ENCODE results near the gene SMOC1. TPM values are rescaled to one million over a fixed set of nuclear protein-coding genes. Genes with fewer than 3 reads are reported as not detected.

SMOC1 gene
- total RNA-seq, 1 donor from 2014 or later: 0.49 TPM

- Mint-ChIP-seq H3K4me1 (ENCODE audit: low read depth, unreplicated experiment) (peaks cover 3% of the 10 kb centered on the region), H3K4me3 (ENCODE audit: unreplicated experiment) (no peak overlapping the region), H3K36me3 (ENCODE audit: unreplicated experiment) (peaks cover 6% of the 10 kb centered on the region), H3K9me3 (ENCODE audit: unreplicated experiment) (no peaks in the 10 kb centered on the region), H3K27me3 (ENCODE audit: unreplicated experiment) (peaks cover 1% of the 10 kb centered on the region), H3K27ac (ENCODE audit: unreplicated experiment) (no peak overlapping the region)
- TF ChIP-seq, protein P1, sequence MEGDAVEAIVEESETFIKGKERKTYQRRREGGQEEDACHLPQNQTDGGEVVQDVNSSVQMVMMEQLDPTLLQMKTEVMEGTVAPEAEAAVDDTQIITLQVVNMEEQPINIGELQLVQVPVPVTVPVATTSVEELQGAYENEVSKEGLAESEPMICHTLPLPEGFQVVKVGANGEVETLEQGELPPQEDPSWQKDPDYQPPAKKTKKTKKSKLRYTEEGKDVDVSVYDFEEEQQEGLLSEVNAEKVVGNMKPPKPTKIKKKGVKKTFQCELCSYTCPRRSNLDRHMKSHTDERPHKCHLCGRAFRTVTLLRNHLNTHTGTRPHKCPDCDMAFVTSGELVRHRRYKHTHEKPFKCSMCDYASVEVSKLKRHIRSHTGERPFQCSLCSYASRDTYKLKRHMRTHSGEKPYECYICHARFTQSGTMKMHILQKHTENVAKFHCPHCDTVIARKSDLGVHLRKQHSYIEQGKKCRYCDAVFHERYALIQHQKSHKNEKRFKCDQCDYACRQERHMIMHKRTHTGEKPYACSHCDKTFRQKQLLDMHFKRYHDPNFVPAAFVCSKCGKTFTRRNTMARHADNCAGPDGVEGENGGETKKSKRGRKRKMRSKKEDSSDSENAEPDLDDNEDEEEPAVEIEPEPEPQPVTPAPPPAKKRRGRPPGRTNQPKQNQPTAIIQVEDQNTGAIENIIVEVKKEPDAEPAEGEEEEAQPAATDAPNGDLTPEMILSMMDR (IDR thresholded peaks at IDR 0.05; ENCODE audit: partially characterized antibody, unreplicated experiment): no peak
- DNase-seq: no peak
Measured at GRCh38 chr14:69945347-69945746, 66.1 kb downstream of the SMOC1 start.

GRCh38 chr14:69945912-69946311 lies 66.7 kb downstream of the SMOC1 start:
- H3K36me3 Mint-ChIP-seq (ENCODE audit: unreplicated experiment): peaks cover 6% of the 10 kb centered on the region
- peaks cover 1% of the 10 kb centered on the region for H3K27me3 Mint-ChIP-seq (ENCODE audit: unreplicated experiment)
- no peak for DNase-seq
- no peaks in the 10 kb centered on the region for H3K9me3 Mint-ChIP-seq (ENCODE audit: unreplicated experiment)
- peaks cover 3% of the 10 kb centered on the region for H3K4me1 Mint-ChIP-seq (ENCODE audit: low read depth, unreplicated experiment)
- TF ChIP-seq, protein P1 (IDR thresholded peaks at IDR 0.05; ENCODE audit: partially characterized antibody, unreplicated experiment): no peak
- no peak overlapping the region for H3K4me3 Mint-ChIP-seq (ENCODE audit: unreplicated experiment)
- no peak overlapping the region for H3K27ac Mint-ChIP-seq (ENCODE audit: unreplicated experiment)

GRCh38 chr14:69948351-69948750 lies 69.1 kb downstream of the SMOC1 start:
- Mint-ChIP-seq H3K9me3 (ENCODE audit: unreplicated experiment) (no peaks in the 10 kb centered on the region), H3K36me3 (ENCODE audit: unreplicated experiment) (peaks cover 6% of the 10 kb centered on the region), H3K4me1 (ENCODE audit: low read depth, unreplicated experiment) (peaks cover under 1% of the 10 kb centered on the region), H3K27me3 (ENCODE audit: unreplicated experiment) (peaks cover 1% of the 10 kb centered on the region), H3K27ac (ENCODE audit: unreplicated experiment) (no peak overlapping the region), H3K4me3 (ENCODE audit: unreplicated experiment) (no peak overlapping the region)
- no peak for DNase-seq
- TF ChIP-seq, protein P1 (IDR thresholded peaks at IDR 0.05; ENCODE audit: partially characterized antibody, unreplicated experiment): no peak

DNA sequence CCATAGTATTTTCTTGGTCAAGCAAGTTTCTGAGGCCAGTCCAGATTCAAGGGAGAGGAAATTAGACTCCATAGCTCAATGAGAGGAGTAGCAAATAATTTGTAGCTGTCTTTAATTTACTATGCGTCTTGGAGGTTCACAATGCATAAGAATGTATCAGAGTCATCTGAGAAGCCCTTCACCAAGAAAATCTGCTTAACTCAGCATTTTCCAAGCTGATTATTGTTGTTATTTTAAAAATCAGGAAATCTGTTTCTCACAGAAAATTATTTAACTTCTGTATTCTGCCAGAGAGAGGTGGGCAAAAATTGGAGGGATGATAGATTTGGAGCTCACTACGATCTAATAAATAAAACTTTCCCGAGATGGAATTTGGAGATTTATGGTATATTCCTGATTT lies 72.0 kb downstream of the SMOC1 start:
- Mint-ChIP-seq H3K4me1 (ENCODE audit: low read depth, unreplicated experiment) (no peaks in the 10 kb centered on the region), H3K4me3 (ENCODE audit: unreplicated experiment) (no peak overlapping the region)

GRCh38 chr14:69951935-69952334 lies 72.7 kb downstream of the SMOC1 start:
- Mint-ChIP-seq H3K27ac (ENCODE audit: unreplicated experiment) (no peak overlapping the region), H3K27me3 (ENCODE audit: unreplicated experiment) (peaks cover 4% of the 10 kb centered on the region), H3K4me3 (ENCODE audit: unreplicated experiment) (no peak overlapping the region), H3K9me3 (ENCODE audit: unreplicated experiment) (no peaks in the 10 kb centered on the region), H3K36me3 (ENCODE audit: unreplicated experiment) (no peaks in the 10 kb centered on the region), H3K4me1 (ENCODE audit: low read depth, unreplicated experiment) (no peaks in the 10 kb centered on the region)
- no peak for DNase-seq
- TF ChIP-seq, protein P1 (IDR thresholded peaks at IDR 0.05; ENCODE audit: partially characterized antibody, unreplicated experiment): no peak

More for the DNA sequence above, 72.0 kb downstream of the SMOC1 start:
- no peak for DNase-seq
- TF ChIP-seq, protein P1 (IDR thresholded peaks at IDR 0.05; ENCODE audit: partially characterized antibody, unreplicated experiment): no peak
- H3K27ac Mint-ChIP-seq (ENCODE audit: unreplicated experiment): no peak overlapping the region
- no peaks in the 10 kb centered on the region for H3K9me3 Mint-ChIP-seq (ENCODE audit: unreplicated experiment)
- no peaks in the 10 kb centered on the region for H3K36me3 Mint-ChIP-seq (ENCODE audit: unreplicated experiment)
- H3K27me3 Mint-ChIP-seq (ENCODE audit: unreplicated experiment): peaks cover 4% of the 10 kb centered on the region
